ENCODE results near the gene SLC35F1.
"Not testable (repeated sequence)": the region's sequence is repeated elsewhere in the genome, so short reads cannot be mapped to it uniquely, and the experiment has no call there.

SLC35F1 gene

DNA sequence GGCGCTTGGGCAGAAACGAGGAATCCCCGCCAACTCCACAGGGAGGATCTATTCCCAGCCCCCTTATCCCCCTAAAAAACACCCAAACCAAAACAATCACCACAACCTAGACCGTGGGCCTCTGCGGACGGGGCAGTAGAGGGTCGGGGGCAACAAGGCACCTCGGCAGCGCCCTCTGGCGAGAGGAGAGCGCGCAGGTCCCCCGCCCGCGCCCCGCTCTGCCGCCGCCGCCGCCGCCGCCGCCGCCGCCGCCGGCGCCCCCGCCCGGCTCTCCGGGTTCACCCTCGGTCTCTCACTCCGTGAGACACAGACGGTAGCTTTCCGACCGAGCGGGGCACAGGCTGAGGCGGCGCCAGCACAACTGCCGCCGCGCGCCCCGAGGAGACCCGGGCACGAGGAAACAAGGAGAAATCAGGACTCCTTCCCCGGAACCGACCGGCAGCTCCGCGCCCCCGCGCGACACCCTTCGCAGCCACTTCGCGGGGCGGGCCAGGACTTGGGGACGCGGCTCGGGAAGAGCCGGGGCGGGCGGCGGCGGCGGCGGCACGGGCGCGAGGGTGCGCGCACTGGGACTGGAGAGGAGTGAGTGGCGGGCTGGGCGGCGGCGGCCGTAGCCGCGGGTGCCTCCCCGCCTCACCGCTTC, at the start of gene SLC35F1:
Gene SLC35F1 (plus strand): TSS at position 307 of the 643 bp plus-strand sequence.
- peak; percentile 11 for DNase-seq

DNA sequence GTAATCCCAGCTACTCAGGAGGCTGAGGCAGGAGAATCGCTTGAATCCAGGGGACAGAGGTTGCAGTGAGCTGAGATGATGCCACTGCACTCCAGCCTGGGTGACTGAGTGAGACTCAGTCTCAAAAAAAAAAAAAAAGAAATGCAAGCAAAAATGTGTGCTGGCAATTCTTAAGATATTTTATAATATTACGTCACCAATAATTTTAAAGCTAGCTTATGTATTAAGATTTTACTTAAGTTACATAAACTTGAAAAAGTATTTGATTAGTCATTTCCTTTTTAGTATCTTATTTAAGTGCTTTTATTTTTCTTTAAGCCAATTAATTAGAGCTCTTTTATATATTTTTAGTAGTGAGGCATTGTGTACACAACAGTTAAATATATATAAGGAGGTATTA, 48.5 kb upstream of the SLC35F1 start:
- DNase-seq = not testable (repeated sequence)

DNA sequence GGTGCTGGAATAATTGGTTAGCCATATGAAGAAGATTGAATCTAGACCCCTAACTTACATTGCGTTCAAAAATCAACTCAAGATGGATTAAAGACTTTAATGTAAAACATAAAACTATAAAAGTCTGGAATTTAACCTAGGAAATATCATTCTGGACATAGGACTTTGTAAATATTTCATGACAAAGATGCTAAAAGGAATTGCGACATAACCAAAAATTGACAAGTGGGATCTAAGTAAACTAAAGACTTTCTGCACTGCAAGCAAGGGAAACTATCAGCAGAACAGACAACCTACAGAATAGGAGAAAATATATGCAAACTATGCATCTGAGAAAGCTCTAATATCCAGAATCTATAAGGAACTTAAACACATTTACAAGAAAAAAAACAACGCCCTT, 45.5 kb upstream of the SLC35F1 start:
- no peak for DNase-seq

DNA sequence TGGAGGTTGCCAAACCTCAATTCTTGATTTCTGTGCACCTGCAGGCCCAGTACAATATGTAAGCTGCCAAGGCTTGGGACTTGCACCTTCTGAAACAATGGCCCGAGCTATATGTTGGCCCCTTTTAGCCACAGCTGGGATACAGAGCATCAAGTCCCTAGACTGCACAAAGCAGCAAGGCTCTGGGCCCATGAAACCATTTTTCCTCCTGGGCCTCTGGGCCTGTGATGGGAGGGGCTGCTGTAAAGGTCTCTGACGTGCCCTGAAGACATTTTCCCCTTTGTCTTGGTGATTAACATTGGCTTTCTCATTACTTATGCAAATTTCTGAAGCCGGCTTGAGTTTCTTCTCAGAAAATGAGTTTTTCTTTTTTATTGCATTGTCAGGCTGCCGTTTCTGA, 40.5 kb upstream of the SLC35F1 start:
- no peak for DNase-seq

DNA sequence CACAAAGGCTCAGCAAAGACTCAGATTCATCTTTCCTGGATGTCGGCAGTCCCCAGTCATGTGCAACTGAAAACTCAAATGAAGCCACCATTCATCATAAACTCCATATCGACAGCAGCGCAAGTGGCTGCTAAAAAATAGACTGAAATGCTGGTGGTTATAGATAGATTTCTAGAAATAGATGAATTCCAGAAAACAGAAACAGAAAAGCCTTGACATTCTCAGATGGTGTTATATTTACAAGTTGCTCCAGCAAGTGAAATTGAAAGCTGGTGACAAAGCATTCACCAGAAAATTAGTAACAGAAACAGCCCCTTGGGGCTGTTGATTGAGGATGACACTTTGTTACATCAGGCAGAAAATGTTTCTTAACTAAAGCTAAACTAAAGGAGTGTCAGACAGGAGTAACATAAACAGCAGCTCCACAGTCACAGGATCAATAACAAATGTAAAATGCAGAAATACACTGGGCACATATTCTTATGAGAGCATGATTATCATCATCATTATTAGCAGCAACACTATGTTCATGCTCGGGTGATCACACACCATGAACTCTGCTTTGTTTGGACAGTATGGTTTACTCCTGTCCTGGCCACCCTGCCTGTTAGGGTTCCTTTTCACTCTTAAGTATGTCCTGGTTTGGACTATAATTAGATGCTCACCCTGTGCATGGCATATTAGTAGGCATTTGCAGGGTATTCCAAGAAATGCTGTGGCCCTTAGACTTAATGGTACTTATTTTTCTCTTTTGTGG, 36.4 kb upstream of the SLC35F1 start:
- DNase-seq = no peak

DNA sequence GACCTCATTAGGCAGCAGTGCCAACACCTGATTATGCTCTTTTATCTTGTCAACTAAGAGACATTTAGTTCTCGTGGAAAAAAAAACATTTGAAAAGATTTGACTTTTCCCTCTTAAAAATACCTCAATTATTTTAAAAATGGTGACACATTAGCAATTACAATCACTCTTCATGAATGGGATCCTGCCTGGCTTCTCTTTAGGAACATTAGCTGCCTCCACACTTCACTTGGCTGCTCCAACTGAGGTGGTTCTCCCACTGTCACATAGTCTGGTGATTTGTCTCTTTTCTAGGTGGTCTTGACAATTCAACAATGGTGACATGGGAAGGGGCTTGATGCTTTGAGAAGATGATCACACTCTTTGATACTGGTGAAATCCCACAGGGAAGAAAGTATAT, 26.2 kb upstream of the SLC35F1 start:
- DNase-seq = no peak

DNA sequence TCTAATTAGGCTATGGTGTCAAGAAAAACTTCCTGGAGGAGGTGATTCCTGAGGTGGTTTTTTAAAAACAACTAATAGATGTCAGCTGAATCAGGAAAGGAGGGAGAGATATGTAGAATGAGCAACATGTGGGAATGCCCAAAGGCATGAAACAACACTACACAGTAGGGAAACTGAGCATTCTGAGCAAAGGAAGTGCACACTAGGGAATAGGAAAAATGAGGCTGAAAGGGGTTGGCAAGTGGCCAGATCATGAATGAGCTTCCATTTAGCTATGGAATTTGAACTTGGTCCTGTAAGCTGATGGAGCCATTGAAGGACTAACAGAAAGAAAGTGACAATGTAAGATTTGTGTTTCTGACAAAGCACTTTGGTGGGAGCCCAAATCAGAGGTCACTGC, 16.9 kb upstream of the SLC35F1 start:
- no peak for DNase-seq

DNA sequence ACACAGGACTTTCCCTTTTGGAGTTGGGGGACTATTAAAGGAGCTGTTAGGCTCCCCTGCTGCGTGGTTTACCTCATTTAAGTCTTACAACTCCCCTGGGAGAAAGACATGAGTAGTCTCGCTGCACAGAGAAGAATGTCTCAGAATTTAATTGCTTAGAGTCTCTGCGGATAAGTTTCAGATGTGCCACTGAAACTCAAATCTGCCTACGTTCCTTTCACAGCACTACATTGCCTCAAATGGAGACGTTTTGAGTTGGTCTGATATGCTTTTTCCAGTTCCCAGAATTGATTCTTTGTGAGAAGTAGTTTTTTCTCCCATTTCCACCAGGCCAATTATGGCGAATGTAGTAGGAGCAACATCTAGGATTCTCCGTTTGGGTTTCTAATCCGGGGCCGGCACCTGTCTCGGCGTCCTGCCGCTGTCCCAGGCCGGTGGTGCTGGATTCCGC, 532 bp upstream of the SLC35F1 start:
- no peak for DNase-seq

DNA sequence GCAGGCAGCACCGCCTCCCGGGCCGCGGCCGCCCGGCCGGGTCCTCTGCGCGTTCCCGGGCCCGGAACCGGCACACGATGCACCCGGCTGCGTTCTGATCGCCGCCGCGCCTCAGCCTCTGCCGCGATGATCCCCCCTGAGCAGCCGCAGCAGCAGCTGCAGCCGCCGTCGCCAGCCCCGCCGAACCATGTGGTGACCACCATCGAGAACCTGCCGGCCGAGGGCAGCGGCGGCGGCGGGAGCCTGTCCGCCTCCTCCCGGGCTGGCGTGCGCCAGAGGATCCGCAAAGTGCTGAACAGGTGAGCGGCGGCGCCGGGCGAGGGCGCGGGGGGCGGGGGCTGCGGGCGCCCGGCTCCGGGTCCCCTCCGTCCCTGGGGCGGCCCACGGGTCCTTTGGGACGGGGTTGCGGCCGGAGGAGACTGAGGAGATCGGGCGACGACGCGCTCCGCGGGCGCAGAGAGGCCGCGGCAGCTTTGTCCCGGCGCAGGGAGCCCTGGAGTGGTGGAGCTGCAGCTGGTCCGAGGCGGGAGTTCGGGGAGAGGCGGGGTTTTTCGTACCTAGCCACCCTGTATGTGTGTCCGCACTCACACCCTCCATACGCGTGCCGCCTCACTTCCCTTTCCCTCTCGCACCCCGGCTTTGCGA, 659 bp downstream of the SLC35F1 start:
- DNase-seq = no peak

DNA sequence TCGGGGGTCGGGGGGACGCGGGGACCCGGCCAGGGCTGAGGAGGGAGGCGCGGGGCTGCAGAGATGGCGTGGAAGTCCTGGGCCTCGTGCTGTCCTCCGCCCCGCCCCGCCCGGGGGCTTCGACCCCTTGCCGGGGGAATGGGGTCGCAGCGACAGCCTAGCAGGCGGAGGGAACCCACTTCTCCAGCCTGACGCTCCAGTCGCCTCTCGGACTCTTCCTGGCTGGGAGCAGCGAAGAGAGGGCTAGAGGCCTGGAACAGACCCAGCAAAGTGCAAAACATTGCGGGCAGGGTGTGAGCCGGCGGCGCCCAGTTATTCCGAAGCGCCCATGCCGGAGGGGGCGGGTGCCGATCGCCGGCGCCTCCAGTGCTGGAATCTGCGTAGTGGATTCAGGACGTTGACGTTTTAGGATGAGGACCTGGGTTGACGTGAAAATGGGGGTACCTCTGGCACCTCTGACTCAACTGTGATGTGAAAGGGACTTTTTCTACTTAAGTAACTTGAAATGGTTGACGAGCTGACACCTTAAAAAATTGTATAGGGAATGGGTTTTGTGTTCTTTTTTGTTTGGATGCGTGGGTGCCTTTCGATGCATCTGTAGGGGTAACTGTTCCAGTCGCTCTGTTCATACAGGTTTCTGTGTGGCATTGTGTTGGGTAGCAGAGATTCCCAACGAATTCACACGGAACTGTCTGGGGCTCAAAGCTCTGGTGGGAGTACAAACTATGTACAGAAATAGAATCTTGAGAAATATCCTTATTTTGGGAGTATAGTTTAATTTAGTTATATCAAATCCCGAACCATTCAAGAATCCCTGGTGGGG, 1.4 kb downstream of the SLC35F1 start:
- DNase-seq = no peak

DNA sequence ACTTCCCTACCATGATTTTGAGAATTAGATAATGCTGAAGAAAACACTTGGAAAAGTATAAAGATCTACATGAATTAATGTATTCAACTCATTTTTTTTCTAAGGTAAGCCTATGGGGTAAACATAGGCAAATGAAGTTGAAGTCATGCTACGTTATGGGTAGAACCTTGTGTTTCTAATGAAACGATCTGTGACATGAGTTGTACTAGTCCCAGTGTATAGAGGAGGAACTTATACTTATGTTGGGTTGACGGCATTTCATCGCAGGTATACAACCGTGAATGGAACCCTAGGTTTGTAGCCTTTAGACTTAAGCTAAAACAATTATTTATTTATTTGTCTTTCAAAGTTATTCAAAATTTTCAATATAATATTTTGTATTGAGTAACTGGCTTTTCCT, 2.6 kb downstream of the SLC35F1 start:
- DNase-seq = no peak

DNA sequence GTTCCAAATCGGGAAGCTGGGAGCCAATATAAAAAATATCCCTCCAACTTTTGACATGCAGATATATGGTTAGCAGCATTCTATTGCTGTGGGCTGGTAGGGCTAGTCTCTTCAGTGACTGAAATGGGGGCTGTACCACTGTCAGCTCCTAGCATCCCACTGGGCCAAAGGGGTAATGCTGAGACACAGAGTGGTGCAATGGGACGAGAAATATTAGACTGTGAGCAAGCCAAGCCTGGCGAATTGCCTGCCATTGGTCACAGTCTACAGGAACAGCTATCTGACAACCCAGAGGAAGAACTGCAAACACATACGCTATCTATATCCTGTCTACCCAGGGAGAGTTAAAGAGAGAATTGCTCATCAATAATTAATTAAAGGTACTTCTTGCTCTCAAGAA, 3.5 kb downstream of the SLC35F1 start:
- DNase-seq = no peak

DNA sequence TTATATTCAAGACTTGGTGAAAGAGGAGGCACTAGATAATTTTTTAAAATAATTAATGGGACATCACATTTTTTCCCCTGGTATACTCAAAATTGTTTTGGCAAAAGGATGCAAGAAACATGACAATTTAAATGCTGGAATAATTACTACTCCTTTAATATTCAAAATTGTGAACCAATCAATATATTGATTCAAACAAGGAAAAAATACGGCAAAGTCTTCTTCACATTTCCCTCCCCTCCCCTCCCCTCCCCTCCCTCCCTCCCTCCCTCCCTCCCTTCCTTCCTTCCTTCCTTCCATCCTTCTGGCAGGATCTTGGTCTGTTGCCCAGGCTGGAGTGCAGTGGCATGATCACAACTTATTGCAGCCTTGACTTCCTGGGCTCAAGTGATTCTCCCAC, 4.1 kb downstream of the SLC35F1 start:
- no peak for DNase-seq

DNA sequence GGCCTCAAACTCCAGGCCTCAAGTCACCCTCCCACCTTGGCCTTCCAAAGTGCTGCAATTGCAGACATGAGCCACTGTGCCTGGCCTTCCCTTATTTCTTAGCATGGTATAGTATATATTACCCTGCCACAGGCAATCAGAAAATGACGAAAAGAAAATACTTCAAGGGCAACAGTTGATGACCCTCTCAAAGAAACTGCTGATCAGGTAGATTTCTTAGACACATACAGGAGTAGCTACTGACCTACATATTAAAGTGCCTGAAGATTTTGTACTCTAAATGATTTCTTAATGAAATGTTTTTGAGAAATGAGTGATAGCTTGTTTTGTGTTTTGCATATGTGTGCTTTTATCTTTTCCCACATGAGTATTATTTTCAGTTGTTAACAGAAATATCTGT, 4.6 kb downstream of the SLC35F1 start:
- no peak for DNase-seq

DNA sequence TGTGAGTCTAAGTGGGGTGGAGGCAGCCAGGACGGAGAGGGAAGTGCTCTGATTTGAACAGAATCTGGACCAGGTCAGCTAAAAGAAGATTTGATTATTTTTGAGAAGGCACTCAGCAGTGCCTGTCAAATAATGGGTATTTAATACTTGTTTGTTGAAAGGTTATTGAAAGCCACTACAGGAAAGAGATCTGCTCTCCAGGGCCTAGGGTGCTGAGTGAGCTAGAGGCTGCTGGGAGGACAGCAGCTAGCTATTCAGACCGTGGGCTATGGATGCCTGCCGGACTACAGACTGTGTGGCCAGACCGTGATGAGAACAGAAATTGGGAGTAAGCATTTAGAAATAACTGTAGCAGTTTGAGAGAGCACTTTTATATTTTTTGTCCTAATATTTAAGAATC, 8.8 kb downstream of the SLC35F1 start:
- no peak for DNase-seq

DNA sequence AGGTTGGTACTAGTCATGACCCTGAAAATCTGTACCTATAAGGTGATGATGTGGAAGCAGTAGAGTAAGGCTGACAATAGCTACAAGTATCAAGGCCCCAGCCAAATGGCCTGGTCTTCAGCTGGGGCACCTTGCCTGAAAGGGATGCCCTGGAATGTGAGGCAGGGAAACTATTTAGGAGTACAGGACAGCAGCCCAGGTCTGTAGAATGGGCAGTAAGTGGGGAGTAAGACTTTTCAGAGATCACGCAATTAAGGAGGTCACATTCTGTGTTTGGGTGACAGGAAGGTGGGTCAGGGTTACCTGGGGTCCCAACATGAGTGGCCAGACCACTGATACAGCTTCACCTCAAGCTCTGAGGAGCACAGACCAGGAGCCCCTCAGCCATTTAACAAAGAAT, 9.4 kb downstream of the SLC35F1 start:
- DNase-seq = no peak

DNA sequence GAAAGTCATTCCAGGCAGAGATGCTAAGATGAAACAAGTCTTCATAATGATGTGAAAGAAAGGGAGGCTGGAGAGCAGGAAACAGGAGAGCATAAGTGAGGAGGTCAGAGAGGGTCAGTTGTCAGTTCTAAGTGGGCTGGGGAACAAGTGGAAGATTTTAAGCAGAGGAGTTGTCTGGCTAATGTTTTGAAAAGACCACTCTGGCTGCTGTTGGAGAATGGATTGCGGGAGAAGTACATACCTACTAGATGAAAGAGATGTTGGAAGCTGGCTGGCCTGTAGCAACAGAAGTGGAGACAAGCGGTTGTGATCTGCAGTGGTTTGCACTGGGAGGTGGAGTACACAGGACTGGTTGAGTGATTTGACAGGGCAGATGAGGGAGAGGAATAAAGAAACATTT, 10.1 kb downstream of the SLC35F1 start:
- no peak for DNase-seq

DNA sequence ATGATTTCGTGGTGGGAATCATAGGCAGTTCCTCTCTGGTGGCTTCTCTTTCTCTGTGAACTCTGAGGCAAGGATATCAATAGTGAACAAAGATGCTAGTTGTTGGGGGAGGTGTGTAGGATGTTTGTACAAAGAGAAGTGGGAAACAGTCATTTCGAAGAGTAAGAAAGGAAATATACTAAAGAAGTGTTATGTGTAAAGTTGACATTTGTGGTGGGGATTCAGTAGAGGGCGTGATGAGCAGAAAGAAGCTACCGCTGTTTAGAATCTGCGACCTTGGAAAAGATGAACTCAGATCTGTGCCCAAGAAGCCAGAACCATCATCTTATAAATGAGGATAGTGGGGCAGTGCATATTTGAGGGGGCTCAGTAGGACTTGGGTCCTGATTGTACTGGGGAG, 11.4 kb downstream of the SLC35F1 start:
- no peak for DNase-seq

DNA sequence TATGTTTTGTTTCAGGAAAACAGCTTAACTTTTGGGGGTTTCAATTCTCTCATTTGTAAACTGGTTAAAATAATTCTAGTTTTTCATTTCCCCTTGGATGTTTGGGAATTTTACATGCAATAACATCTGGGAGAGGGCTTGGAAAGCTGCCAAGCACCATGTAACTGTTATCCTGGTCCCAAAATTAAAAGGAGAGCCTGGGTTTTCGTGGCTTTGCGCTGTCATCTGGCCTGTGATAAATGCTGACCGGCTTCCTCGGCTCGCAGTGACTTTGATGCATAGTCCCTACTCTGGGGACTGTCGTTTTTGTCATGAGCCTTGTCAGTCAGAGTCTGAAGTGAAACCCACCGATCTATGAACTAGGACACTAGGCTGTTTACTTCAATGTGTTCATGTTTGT, 12.2 kb downstream of the SLC35F1 start:
- no peak for DNase-seq

DNA sequence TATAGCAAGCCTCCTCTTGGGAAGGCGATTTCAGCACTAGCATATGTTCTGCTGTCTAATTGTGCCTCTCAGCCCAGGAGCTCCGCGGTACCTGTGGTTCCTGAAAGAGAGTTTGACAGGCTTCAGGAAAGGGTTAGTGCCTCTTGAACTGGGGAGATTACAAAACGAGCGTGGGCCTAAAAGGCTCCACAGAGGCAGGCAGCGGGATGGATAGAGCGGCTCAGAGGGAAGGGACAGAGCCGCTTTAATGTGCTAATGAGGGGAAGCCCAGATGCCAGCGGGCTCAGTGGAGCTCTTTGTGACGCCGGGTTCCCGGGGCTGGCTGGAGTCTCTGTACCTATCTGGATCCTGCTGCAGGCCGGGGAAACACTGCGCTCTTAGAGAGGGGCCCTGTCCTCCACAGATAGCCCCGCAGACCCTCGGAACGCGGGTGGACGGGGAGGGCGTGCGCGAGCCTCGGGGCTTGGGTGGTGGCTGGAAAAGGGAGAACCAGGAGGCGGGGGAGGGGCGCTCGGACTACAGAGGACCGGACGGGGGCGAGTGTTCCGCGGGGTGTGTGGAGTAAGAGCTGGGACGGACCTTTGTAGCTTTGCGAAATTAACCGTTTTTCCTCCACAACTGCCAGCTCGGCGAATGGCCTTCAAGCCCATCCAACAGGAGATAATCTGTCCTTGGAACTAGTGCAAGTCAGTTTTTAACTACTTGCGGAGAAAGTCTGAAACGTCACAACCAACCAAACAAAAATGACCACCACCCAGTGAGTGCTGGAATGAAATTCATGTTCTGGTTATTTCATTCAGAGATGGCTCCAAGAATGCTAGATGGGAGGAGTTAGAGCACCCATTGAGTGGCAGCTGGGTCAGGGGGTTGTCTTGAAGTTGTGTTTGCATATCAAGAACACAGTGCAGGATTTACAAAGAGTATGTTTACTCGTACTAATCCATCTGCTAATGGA, 13.0 kb downstream of the SLC35F1 start:
- no peak for DNase-seq

DNA sequence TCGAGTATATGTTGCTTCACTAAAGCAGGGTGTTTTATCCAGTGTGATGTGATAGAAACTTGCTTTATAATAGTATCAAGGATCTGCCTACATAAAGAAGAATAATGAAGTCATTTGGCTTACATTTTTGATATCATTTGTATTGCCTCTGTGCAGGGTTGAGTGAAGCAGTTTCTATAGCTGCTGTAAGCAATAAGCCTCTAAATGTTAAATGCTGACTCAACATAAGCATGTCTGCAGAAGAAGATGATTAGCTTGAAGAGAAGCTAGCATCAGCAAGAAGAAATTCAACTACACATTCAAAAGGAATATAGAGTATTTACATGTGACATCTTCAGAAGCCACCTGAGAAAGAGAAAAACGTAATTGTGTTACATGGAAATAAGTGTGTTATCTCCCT, 17.6 kb downstream of the SLC35F1 start:
- DNase-seq = no peak

DNA sequence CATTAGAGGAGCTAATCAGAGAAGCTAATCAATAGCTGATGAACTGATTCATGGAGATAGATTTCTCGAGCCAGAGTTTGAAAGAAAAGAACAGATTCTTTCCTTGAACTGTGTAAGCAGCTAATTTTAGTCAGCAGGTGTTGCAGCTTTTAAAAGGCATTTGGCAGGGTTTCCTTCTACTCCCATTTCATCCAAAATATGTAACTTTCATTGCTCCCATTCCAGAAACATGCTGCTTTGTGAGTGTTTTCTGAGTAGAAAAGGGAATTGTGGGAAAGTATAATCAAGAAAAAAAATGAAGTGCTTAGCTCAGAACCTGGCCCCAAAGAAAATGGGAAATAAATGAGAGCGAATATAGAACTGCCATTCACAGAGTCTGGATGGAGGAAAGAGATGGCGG, 20.8 kb downstream of the SLC35F1 start:
- no peak for DNase-seq
